ENCODE data around the gene GRIK3.
"Not testable (repeated sequence)": the region's sequence is repeated elsewhere in the genome, so short reads cannot be mapped to it uniquely, and the experiment has no call there.

GRIK3 gene

GRCh38 chr1:37034121-37035013 lies at the start of gene GRIK3:
Gene GRIK3, minus strand, starts transcription at chr1:37034515. Its CDS starts 407 bp downstream, at chr1:37034108.
- H3K9me3 ChIP-seq (ENCODE audit: insufficient read depth, low read length): no peaks in the 10 kb centered on the region
- peak within 1 kb of the TSS; percentile 78; the same call in 1 of the 2 replicates for H3K4me3 ChIP-seq (ENCODE audit: low read length)
- no peaks in the 10 kb centered on the region for H3K27me3 ChIP-seq (ENCODE audit: low read depth, low read length)
- peak within 1 kb of the TSS; percentile 97 for H3K4me2 ChIP-seq (ENCODE audit: low read length)
- TF ChIP-seq EZH2phosphoT487 (IDR thresholded peaks at IDR 0.05; ENCODE audit: low read depth) (no peak), CTCF (IDR thresholded peaks at IDR 0.05; ENCODE audit: low read depth, low read length) (no peak)
- peaks cover 37% of the 10 kb centered on the region for H3K4me1 ChIP-seq (ENCODE audit: low read length)
- no peaks in the 10 kb centered on the region for H4K20me1 ChIP-seq (ENCODE audit: insufficient read depth, low read length)
- no peak within 1 kb of the TSS for H2AFZ ChIP-seq (ENCODE audit: low read depth, low read length)
- H3K9ac ChIP-seq (ENCODE audit: low read length): 0 out of 2 replicates have a peak within 1 kb of the TSS, but pooled peaks have one; percentile 62
- H3K79me2 ChIP-seq (ENCODE audit: low read length): no peaks in the 10 kb centered on the region
- no peaks in the 10 kb centered on the region for H3K36me3 ChIP-seq (replicated peaks; ENCODE audit: low read depth, low read length)
- H3K27ac ChIP-seq (ENCODE audit: low read length): no peak within 1 kb of the TSS

- Histone ChIP-seq H3K4me3 (ENCODE audit: low read length) (no peak overlapping the region), H3K4me2 (ENCODE audit: low read length) (no peak overlapping the region), H3K4me1 (ENCODE audit: low read length) (no peaks in the 10 kb centered on the region), H3K9ac (ENCODE audit: low read length) (no peak overlapping the region), H3K9me3 (ENCODE audit: insufficient read depth, low read length) (no peaks in the 10 kb centered on the region), H2AFZ (ENCODE audit: low read depth, low read length) (no peak overlapping the region), H3K79me2 (ENCODE audit: low read length) (no peaks in the 10 kb centered on the region), H4K20me1 (ENCODE audit: insufficient read depth, low read length) (no peaks in the 10 kb centered on the region), H3K27me3 (ENCODE audit: low read depth, low read length) (peaks cover 7% of the 10 kb centered on the region; the same call in 1 of the 2 replicates), H3K27ac (ENCODE audit: low read length) (no peak overlapping the region), H3K36me3 (replicated peaks; ENCODE audit: low read depth, low read length) (no peaks in the 10 kb centered on the region)
- no peak for TF ChIP-seq CTCF (IDR thresholded peaks at IDR 0.05; ENCODE audit: low read depth, low read length)
- no peak for TF ChIP-seq EZH2phosphoT487 (IDR thresholded peaks at IDR 0.05; ENCODE audit: low read depth)
Observed at GRCh38 chr1:37084013-37084412, 49.7 kb upstream of the GRIK3 start.

GRCh38 chr1:37083603-37084002 lies 49.3 kb upstream of the GRIK3 start:
- Histone ChIP-seq H3K4me3 (ENCODE audit: low read length) (no peak overlapping the region), H3K4me1 (ENCODE audit: low read length) (no peaks in the 10 kb centered on the region), H3K79me2 (ENCODE audit: low read length) (no peaks in the 10 kb centered on the region), H4K20me1 (ENCODE audit: insufficient read depth, low read length) (no peaks in the 10 kb centered on the region), H3K27ac (ENCODE audit: low read length) (no peak overlapping the region), H2AFZ (ENCODE audit: low read depth, low read length) (no peak overlapping the region), H3K9me3 (ENCODE audit: insufficient read depth, low read length) (no peaks in the 10 kb centered on the region), H3K4me2 (ENCODE audit: low read length) (no peak overlapping the region), H3K9ac (ENCODE audit: low read length) (no peak overlapping the region), H3K36me3 (replicated peaks; ENCODE audit: low read depth, low read length) (no peaks in the 10 kb centered on the region), H3K27me3 (ENCODE audit: low read depth, low read length) (peaks cover 4% of the 10 kb centered on the region; the same call in 1 of the 2 replicates)
- TF ChIP-seq CTCF (IDR thresholded peaks at IDR 0.05; ENCODE audit: low read depth, low read length): no peak
- no peak for TF ChIP-seq EZH2phosphoT487 (IDR thresholded peaks at IDR 0.05; ENCODE audit: low read depth)

- not testable (repeated sequence) for H3K36me3 ChIP-seq (replicated peaks; ENCODE audit: low read depth, low read length); H3K9ac ChIP-seq (ENCODE audit: low read length); H3K27ac ChIP-seq (ENCODE audit: low read length); H3K79me2 ChIP-seq (ENCODE audit: low read length); H3K4me3 ChIP-seq (ENCODE audit: low read length); H3K27me3 ChIP-seq (ENCODE audit: low read depth, low read length); H2AFZ ChIP-seq (ENCODE audit: low read depth, low read length); H4K20me1 ChIP-seq (ENCODE audit: insufficient read depth, low read length); H3K4me2 ChIP-seq (ENCODE audit: low read length); H3K9me3 ChIP-seq (ENCODE audit: insufficient read depth, low read length); H3K4me1 ChIP-seq (ENCODE audit: low read length)
Observed at GRCh38 chr1:37080296-37080986, 46.1 kb upstream of the GRIK3 start.
